Activated CD4-positive, alpha-beta T cell treated with anti-CD3 and anti-CD28 coated beads, Interleukin-2, amount 50 U/mL, for 24 hours (primary cell): Measurements from ENCODE around the gene COL11A1.

Experiments used
- DNase-seq, 2 donors: peaks; one replicate each; pipeline ENCODE4 v3.0.0-alpha.2; 2020; ENCODE audit warnings: low read depth in 1 of 2, low spot score in 1 of 2

COL11A1 gene

DNA sequence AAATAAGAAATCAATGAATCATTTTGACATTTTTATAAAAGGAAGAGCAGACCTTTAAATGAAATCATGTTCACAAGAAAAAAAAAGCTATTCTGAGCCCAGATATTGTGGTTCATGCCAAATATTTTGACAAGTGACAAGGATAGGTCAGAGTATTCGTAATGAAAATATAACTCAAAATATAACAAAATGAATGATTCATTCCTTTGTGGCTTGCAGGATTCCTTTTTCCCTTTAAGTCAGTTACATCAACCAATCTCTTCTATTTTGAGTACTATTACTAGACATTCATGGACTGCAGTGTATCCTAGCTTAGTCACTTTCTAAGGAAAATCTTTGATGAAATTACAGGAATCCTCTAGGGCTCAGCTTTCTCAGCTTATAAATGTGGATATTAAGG, 188.7 kb downstream of the COL11A1 start:
- DNase-seq: no peak

DNA sequence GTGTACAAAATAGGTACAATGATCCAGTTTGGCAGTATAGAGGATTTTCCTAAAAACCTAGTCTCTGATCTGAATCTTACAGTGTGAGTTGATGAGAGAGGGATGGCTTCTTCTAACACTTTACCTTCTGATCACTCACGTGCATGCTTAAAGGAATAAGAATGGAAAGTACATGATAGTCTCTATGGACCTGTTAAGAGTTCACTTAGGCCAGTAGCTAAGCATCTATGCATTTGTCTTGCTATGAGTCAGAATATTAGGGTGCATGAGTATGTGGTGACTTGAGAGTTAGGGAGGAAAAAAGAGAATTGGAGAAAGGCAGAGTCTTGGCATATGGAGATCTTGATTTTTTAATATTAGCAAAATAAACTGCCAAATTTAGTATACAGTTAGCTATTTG, 206.3 kb downstream of the COL11A1 start:
- DNase-seq: no peak

DNA sequence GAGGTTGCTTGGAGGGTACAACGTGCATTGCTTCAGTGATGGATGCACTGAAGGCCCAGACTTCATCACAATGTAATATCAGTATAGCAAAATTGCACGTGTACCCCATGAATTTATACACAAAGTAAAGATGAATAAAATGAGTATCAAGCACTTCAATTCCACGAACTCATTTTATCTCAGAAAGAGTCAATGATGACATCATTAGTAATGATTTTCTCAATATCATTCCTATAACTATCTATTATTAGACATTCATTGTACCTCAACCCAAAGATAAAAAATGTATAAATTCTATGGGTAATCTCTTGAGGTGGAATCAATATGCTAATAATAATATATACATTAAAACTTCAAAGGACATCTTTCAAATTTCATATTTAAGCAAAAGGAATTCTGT, 208.4 kb downstream of the COL11A1 start:
- DNase-seq: no peak

DNA sequence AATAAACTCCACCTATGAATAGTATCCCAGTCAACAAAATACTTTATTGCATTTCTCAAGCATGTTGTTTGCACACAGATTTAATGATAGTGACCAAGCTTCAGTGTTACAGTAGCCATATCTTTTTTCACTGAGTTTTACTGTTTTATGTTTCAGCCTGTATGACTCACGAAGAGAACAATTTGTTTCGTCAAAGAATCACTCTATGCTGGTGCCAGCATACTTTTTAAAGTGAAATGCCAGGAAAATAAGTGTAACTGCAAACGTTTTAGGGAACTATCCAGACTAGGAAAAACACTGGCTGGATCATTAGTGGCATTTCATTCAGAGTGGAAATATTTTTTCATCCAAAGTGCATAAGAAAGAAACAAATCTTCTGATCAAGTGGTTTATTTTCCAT, 210.8 kb downstream of the COL11A1 start:
- no peak for DNase-seq

DNA sequence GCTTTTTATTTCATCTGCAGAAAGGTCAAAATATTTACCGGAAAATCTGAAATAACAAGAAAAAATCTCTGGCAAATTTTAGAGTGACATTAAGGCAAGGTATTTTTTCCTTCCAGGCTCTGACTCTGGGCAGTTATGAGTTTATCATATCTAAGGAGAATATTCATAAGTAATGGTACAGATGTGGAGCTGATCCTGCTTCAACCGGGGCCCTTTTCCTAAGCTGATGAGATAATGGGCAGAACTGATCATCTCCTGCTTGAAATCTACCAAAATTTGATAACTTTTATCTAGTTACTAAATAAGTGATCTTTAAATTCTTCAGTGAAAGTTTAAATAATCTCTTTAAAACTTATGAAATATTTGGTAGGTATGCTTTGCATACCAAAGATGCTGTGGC, 211.6 kb downstream of the COL11A1 start:
- DNase-seq: no peak

DNA sequence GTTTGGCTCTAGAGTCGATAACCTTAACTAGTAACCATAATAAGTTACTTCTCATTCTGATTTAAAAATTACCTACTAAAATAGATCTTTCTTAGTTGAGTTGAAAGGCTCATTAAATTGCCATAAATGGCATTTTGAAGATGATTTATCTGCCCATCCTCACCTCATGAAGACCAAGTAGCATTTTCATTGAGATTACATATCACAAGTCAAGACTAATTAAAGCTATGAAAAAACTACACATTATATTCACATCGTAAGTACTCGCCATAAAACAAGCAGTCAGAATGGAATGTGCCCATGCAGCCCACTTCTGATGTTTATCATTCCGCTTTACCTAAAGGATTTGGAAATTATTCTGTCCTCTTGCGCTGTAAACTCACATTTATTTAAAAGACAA, 212.0 kb downstream of the COL11A1 start:
- no peak for DNase-seq

DNA sequence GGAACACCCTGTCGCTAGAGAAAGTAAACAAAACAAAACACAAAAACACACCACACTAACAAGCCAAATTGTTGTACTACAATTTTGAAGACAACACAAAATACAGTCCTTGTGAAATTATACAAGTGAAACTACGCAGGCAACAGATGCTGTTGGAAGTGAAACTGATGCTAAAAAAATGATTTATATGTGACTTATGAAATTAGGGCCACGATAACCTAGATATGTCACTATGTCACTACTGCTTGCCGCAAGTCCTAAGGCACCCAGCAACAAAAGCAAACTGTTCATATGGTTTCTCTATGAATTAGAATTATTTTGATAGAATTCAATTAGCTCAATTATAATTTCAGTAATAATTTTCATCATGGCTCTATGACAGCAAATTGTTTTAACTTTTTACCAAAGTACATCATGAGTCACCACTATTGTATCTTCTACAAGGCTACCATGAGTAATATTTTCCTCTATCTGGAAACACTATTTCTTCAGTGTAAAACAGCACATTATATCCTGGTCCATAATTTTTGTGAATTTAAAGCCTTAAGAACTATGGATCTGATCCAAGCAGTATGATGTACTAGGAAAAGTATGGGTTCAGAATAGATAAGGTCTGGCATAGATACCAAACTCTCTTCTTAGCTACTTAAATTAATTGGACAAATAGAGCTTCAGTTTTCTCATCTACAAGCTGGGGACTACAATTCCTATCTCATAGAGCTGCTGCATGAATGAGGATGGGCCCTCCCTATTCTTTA, 216.3 kb downstream of the COL11A1 start:
- DNase-seq: no peak

DNA sequence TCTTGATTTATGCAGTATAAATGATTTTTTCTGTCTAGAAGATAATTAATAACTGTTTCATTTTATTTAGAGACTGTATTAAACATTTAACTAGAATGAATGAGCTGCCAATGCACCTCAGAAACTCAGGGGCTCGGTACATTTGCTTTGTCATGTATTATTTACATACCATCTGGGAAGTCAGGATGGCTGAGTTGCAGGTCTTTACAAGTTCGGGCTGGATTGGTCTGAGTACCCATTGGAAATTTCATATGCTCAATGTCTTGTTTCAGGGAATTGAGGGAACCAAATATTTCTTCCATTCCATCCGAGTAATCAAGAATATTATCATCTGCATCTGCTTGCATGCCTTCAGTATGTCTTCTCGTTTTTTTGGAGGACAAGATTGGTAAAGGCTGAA, 221.7 kb downstream of the COL11A1 start:
- DNase-seq: no peak

DNA sequence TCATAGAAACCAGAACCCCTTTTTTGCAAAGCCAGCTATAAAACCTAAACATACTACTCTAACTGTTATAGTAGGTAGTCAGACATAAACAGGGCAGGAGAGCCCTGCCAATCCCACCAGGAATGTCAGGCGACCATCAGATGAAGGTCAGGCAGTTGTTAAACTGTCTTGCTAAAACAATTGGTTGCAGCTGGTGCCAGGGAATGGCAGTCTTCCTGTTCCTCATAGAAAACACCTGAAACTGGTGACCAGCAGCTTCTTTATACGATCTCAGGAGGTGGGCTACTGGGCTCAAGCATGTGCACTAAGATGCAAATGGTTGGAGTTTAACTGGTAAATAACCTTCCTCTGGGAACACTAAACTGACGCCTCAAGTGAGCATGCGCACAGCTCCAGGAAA, 224.1 kb downstream of the COL11A1 start:
- DNase-seq: no peak

DNA sequence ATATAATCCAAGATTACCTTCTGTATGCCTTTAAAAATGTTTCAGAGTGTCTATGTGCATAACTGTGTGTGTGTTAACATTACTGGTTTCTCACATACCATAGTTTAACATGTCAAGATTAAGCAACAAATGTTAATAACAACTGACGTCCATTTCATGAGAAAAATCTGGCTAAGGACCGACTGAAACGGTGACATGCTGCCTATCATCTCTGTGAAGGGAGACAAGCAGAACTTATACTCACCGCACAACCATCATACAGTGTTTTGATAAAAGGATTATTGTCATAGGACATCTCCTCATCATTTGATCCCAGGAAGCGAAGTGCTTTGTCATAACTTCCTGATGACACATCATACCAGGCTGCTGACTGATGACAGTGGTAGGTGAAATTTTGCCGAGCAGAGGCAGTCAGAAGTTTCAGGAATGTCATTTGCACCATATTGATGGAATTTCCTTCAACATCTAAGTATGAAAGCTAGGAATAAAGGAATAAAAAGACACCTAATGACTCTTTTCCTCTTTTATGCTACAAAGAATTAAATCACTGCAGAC, 228.8 kb downstream of the COL11A1 start:
- no peak for DNase-seq

DNA sequence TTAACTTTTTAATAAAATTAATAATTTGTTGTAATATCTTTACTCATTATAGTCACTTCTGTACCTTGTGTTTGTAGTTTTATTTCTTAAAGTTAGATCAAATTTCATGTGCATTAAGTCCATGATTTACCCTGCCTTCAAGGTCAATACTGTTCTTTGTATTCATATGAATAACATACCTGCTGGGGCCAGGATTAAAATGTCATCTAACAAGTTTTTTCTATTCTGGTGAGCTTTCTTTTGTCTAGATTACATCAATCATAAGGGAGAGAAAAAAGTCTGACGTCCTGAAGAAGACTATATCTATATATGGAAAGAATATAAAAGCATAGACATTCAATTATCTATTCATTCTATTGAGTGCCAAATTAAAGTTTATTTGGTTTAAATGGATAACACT, 232.6 kb downstream of the COL11A1 start:
- DNase-seq: no peak

DNA sequence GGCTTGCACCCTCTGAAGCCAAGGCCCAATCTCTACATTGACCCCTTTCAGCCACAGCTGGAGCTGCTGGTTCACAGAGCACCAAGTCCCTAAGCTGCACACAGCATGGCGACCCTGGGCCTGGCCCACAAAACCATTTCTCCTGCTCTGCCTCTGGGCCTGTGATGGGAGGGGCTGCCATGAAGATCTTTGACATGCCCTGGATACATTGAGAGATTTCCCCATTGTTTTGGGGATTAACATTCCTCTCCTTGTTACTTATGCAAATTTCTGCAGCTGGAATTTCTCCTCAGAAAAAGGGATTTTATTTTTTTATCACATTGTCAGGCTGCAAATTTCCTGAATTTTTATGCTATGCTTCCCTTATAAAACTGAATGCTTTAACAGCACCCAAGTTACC, 235.8 kb downstream of the COL11A1 start:
- DNase-seq: no peak

DNA sequence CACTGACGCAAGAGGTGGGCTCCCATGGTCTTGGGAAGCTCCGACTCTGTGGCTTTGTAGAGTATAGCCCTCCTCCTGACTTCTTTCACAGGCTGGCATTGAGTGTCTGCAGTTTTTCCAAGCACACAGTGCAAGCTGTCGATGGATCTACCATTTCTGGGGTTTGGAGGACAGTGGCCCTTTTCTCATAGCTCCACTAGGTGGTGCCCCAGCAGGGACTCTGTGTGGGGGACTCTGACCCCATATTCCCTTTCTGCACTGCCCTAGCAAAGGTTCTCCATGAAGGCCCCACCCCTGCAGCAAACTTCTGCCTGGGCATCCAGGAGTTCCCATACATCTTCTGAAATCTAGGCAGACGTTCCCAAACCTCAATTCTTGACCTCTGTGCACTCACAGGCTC, 236.2 kb downstream of the COL11A1 start:
- DNase-seq: no peak

DNA sequence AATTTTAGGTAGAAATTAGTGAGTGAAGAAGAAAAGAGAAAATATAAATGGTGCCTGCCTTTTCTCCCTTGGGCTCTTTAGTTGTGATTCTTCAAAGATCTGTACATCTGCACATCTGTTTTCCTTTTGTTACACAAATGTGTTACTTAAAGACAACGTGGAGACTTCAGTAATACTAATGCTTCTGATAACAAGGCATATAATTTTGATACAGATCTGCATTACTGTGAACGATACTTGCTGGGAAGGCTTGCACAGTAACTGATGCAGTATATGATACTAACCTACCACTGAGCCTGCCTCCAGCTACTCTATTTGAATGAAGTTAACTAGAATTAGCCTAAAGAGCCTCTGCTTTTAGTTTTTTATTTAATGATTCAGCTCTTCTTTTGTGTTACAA, 244.6 kb downstream of the COL11A1 start:
- DNase-seq: no peak

DNA sequence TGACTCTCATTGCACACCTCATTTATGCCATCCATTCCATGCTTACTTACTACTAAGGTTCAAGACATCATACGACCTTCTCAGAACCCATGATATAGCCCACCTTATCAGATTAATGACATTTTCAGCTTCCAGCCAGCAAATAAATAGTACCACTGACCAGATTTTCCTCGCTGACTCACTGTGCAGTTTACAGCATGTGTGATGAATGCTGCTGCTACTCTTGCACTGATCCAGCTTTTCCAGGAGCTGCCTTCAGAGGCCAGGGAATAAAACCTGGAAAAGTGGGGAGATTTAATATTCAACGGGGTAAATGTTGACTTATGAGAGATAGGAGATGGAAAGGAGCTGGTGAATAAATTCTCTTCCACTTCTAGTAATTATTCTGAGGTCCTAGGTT, 247.1 kb downstream of the COL11A1 start:
- DNase-seq: no peak

DNA sequence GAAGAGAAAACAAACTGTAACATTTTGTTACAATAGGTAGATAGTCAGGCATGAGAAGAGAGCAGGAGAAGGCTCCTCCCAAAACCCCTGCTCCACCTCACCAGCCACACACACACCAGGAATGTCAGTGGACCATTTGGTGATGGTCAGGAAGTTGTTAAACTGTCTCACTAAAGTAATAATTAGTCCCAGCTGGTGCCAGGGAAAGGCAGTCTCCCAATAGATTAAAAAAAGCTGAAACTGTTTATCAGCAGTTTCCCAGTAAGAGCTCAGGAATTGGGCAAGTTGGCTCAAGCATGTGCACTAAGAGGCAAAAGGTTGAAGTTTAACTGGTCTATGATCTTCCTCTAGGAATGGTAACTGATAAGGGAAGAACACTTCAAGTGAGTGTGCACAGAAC, 249.6 kb downstream of the COL11A1 start:
- DNase-seq: no peak

DNA sequence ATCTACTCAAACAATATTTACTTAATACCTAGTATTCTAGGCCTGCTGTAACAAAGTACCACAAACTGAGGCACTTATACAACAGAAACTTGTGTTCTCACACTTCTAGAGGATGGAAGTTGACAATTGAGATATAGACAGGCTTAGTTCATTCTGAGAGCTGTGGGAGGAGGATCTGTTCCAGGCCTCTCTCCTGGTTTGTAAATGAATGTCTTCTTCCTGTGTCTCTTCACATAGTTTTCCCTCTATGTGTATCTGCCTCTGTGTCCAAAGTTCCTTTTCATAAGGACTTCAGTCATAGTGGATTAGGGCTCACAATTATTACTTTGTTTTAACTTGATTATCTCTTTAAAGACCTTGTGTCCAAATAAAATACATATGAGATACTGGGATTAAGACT, 251.1 kb downstream of the COL11A1 start:
- DNase-seq: no peak

DNA sequence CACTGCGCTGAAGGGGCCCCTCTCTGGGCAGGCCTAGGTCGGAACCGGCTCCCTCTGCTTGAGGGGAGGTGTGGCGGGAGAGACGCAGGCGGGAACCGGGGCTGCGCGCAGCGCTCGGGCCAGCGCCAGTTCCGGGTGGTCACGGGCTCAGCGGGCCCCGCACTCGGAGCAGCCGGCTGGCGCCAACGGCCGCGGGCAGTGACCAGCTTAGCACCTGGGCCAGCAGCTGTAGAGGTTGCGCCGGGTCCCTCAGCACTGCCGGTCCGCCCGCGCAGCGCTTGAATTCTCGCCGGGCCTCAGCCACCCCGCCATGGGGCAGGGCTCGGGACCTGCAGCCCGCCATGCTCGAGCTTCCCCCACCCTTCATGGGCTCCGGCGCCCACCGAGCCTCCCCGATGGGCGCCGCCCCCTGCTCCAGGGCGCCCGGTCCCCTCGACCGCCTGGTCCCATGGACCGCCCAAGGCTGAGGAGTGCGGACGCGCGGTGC, 254.6 kb downstream of the COL11A1 start:
- DNase-seq: no peak

DNA sequence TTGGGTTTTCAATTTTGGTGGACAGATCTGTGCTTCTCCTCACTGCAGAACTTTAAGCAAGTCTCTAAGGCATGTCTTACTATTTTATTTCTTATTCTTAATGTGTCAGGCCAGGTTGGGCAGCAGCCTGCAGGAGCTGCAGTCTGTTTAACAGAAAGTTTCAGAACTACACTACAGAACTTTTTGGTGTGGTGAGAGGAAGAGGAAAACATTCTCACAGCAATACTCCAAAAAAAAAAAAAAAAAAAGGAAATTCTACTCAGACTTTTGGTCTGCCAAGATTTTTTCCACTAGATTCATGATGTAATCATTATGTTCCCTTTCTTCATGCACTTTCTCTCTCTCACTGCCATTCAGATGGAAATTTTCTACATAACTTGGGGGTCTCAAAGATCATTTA, 255.2 kb downstream of the COL11A1 start:
- DNase-seq: no peak

DNA sequence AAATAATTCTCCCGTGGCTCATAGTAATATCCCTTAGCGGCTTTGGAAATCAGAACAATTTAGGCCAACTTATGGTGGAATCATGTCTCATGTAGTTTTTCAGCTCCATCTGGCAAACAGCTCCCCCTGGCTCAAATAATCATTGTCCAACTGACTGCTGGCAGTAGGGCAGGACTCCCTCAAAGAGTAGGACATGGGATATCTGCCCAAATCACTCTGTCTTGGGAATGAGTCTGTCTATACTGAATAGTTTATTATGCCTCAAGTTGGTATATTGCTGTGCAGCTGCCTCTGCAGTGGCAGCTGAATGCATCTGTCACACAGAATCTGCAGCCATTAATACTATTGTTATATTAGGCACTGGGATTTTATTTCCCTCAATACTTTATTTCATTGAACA, 255.7 kb downstream of the COL11A1 start:
- DNase-seq: no peak

DNA sequence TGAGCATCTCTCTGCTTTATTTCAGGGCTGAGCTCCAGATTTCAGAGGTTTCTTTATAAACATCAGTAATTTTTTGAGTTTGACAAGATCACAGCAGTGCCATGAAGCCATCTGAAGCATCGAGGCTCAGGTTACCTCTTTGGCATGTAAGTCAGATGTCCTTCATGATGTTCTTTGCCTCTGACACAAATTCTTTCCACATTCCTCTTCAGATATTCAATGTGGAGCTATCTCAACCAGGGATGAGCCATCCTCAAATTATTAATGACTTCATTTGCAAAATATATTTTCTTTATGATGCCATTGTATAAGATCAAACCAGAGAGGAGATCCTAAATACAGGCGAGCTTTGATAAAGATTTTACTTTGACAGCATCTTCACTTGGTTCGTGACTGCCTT, 256.7 kb downstream of the COL11A1 start:
- DNase-seq: no peak

DNA sequence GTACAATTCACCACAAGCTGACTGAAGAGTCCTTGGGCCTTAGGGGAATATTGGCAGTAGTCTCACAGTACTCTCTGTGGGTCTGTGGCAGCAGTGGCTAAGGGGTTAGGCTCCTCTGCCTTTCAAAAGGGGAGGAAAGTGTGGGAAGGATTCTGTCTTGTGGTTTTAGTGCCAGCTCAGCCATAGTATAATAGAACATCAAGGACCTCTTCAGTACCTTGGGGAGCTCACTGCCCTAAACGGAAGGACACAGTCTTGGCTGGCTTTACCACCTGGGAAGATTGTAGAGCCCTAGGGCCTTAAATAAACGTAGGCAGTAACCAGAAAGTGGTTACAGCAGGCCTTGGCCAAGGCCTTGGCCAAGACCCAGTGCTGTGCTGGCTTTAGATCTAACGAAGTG, 265.7 kb downstream of the COL11A1 start:
- no peak for DNase-seq

DNA sequence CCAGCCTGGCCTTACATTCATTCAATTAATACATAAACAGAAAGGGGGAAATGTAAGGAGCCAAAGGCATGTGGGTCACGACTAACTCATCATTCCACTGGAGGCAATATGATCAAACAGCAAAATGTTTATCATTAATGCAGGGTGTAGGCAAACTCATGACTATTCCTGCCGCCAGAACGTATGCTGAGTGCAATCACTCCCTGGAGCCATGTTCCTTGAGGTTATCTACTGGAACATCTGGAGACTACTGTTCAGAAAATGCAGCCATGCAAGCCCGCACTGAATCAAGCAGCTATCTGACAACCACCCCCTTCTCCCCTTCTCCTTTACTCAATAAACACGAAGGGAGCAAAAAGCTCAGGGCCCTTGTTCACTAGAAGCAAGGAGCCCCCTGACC, 267.6 kb downstream of the COL11A1 start:
- no peak for DNase-seq
